CD4-positive, alpha-beta T cell treated with Interferon alpha-2 for 1 hour (primary cell): ENCODE results near the gene GOLGA6C.
"Not testable (repeated sequence)": the region's sequence is repeated elsewhere in the genome, so short reads cannot be mapped to it uniquely, and the experiment has no call there.

ENCODE experiments used
- DNase-seq, 2 donors: peaks; one replicate each; pipeline ENCODE4 v3.0.0-alpha.2; 2020 to 2022

Gene GOLGA6C

GRCh38 chr15:75227663-75228280 is 30.4 kb upstream of the GOLGA6C start:
- DNase-seq: no peak

GRCh38 chr15:75228787-75229186 is 29.3 kb upstream of the GOLGA6C start:
- no peak for DNase-seq

- DNase-seq: no peak
Observed at GRCh38 chr15:75229191-75230015, 28.7 kb upstream of the GOLGA6C start.

- DNase-seq: no peak
Observed at GRCh38 chr15:75230016-75230343, 28.2 kb upstream of the GOLGA6C start.

- no peak for DNase-seq
Observed at GRCh38 chr15:75230551-75231371, 27.4 kb upstream of the GOLGA6C start.

- no peak for DNase-seq
Observed at GRCh38 chr15:75231836-75232235, 26.3 kb upstream of the GOLGA6C start.

- no peak for DNase-seq
Observed at GRCh38 chr15:75232252-75232813, 25.8 kb upstream of the GOLGA6C start.

- DNase-seq: no peak
Observed at GRCh38 chr15:75232826-75233503, 25.2 kb upstream of the GOLGA6C start.

- DNase-seq: no peak
Observed at GRCh38 chr15:75233504-75234190, 24.5 kb upstream of the GOLGA6C start.

GRCh38 chr15:75234191-75234810 is 23.8 kb upstream of the GOLGA6C start:
- DNase-seq: no peak

- no peak for DNase-seq
Observed at GRCh38 chr15:75235051-75235673, 23.0 kb upstream of the GOLGA6C start.

- no peak for DNase-seq
Observed at GRCh38 chr15:75235760-75236729, 22.1 kb upstream of the GOLGA6C start.

- DNase-seq: no peak
Observed at GRCh38 chr15:75237316-75237982, 20.7 kb upstream of the GOLGA6C start.

- DNase-seq: no peak
Observed at GRCh38 chr15:75238150-75238549, 20.0 kb upstream of the GOLGA6C start.

- not testable (repeated sequence) for DNase-seq
Observed at GRCh38 chr15:75245741-75246140, 12.4 kb upstream of the GOLGA6C start.

GRCh38 chr15:75248991-75249390 is 9.1 kb upstream of the GOLGA6C start:
- DNase-seq: not testable (repeated sequence)

- DNase-seq: no peak
Observed at GRCh38 chr15:75249726-75250125, 8.4 kb upstream of the GOLGA6C start.

GRCh38 chr15:75251343-75251742 is 6.8 kb upstream of the GOLGA6C start:
- DNase-seq: not testable (repeated sequence)

- DNase-seq: not testable (repeated sequence)
Observed at GRCh38 chr15:75252285-75252684, 5.8 kb upstream of the GOLGA6C start.
